8988T (cell line): Measurements from ENCODE around the gene C4orf33.

Source experiments
- DNase-seq: peaks from one replicate; pipeline ENCODE4 v3.0.0; 2011

The C4orf33 gene

GRCh38 chr4:129131343-129131742, 35.4 kb downstream of the C4orf33 start:
- DNase-seq = no peak

GRCh38 chr4:129136433-129136832, 40.5 kb downstream of the C4orf33 start:
- DNase-seq = no peak

GRCh38 chr4:129138810-129139496, 43.0 kb downstream of the C4orf33 start:
- DNase-seq = no peak

DNA sequence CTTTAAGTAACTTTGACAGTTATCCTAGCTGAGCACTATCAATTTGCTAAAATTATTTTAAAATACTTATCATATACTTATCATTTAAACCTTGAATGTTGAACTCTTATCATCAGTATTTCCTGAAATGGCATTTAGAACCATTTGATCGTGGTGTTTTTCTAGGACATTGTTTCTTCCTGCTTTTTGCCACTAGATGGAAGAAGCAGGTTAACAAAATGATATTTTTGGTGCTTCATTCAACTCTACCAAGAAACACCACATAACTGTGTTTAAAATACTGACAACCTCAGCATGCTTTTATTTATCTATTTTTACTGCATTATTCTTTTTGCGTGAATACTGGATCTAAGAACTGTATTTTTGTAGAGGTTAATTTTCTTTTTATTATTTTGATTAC, 44.6 kb downstream of the C4orf33 start:
- DNase-seq = no peak

DNA sequence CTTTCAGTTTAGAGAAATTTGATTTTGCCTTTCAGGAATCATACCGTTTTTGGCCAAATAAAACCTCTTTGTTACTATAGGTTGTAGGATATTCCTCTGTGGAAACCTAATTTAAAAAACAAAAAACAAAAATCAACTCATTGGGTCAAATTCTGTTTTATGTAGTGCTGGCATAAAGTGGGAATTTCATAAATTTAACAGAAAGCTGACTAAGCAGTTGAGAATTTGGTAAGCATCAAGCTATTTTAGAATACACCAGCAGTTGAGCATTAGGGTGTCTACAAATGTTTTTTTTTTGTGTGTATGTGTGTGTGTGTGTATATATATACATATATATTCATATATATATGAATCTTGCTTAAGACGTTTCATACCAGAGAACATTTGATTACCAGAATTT, 47.4 kb downstream of the C4orf33 start:
- no peak for DNase-seq

GRCh38 chr4:129144755-129145206, 48.8 kb downstream of the C4orf33 start:
- DNase-seq = no peak

GRCh38 chr4:129145222-129145730, 49.3 kb downstream of the C4orf33 start:
- no peak for DNase-seq

GRCh38 chr4:129146639-129147038, 50.7 kb downstream of the C4orf33 start:
- no peak for DNase-seq

DNA sequence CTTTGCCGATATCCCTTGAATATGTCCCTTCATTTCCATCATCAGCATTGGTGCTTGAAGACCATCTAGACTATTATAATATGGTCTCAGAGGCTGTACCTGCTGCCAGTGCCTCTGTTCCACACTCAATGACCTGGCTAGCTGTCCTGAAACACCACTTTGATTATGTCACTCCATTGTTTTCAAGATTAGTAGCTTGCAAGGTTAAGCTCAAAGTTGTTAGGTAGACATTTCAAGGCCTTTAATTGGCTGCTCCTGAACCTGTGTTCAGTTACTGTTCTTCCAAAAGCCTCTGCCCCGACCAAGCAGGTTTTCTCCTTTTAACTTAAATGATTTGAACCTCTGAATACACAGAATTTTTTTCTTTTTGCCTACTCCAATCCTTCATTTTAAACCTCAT, 52.9 kb downstream of the C4orf33 start:
- no peak for DNase-seq

GRCh38 chr4:129149906-129150305, 54.0 kb downstream of the C4orf33 start:
- DNase-seq = no peak

GRCh38 chr4:129152350-129152749, 56.4 kb downstream of the C4orf33 start:
- DNase-seq = no peak

DNA sequence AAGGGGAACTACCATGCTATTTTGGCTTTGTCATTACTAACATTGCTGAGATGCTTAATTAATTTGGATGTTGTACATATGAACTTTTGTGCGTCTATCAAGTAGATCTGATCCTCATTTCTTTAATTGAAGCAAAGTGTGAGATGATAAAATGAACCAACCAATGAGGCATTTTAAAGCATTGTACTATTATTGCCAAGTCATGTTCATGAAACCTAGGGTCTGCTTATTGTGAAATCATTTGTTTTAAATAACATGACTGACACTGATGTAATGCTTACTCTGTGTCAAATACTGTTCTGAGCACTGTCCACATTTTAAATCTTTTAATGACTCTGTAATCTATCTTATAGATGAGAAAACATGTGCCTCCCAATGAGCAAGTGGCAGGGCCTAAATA, 57.7 kb downstream of the C4orf33 start:
- DNase-seq = no peak

DNA sequence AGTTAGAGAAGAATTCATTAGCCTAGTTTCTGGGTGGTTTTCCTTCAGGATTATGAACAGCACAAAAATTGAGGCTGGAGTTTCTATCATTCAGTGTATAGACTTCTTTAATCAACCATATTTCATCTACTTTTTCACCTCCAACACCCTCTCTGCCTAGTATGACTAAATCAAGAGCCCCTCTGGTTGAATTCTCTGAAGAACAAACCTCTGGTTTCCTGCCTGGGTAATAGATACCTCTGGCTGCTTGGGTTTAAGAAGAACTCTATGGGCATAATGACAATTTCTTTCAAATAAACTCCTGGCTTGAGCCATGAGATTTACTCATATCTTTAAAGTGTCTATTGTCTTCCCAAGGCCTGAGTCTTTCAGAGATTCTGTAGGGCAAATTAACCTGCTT, 66.5 kb downstream of the C4orf33 start:
- no peak for DNase-seq

GRCh38 chr4:129163427-129163826, 67.5 kb downstream of the C4orf33 start:
- no peak for DNase-seq

DNA sequence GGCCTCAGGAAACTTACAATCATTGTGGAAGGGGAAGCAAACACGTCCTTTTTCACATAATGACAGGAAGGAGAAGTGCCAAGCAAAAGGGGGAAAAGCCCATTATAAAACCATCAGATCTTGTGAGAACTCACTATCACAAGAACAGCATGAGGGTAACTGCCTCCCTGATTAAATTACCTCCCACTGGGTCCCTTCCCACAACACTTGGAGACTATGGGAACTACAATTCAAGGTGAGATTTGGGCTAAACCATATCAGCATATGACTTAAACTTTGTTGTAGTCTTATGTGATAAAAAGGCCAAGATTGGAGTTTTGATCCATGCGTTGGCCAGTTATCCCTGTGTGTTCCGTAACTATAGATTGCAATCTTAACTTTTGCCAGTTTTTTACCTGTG, 68.3 kb downstream of the C4orf33 start:
- no peak for DNase-seq
